Endothelial cell (in vitro differentiated cells): Measurements from ENCODE around the gene INTS13. TPM values are rescaled to one million over a fixed set of nuclear protein-coding genes. Genes with fewer than 3 reads are reported as not detected.

ENCODE experiments used
- DNase-seq: peaks from one replicate; pipeline ENCODE4 v3.0.0; 2021; ENCODE audit warnings: low spot score
- H3K27ac Mint-ChIP-seq: one replicate; pipeline ENCODE4 v1.8.0; 2021; ENCODE audit warnings: mixed read lengths, inconsistent platforms; ENCODE audit not compliant: unreplicated experiment
- H3K27me3 Mint-ChIP-seq: one replicate; pipeline ENCODE4 v1.8.0; 2021; ENCODE audit warnings: mild to moderate bottlenecking, moderate library complexity, mixed read lengths, inconsistent platforms; ENCODE audit not compliant: unreplicated experiment
- H3K36me3 Mint-ChIP-seq: one replicate; pipeline ENCODE4 v1.8.0; 2021; ENCODE audit warnings: mild to moderate bottlenecking, low read depth, mixed read lengths, inconsistent platforms; ENCODE audit not compliant: unreplicated experiment
- H3K4me1 Mint-ChIP-seq: one replicate; pipeline ENCODE4 v1.8.0; 2021; ENCODE audit warnings: mild to moderate bottlenecking, mixed read lengths, inconsistent platforms; ENCODE audit not compliant: unreplicated experiment
- H3K4me3 Mint-ChIP-seq: one replicate; pipeline ENCODE4 v1.8.0; 2021; ENCODE audit warnings: mild to moderate bottlenecking, mixed read lengths, inconsistent platforms; ENCODE audit not compliant: unreplicated experiment
- H3K9me3 Mint-ChIP-seq: one replicate; pipeline ENCODE4 v1.8.0; 2021; ENCODE audit warnings: mixed read lengths, inconsistent platforms; ENCODE audit not compliant: unreplicated experiment
- CTCF ChIP-seq: fragments of 200-600 bp; sonication (generic); IDR thresholded peaks from one replicate; pipeline ENCODE4 v1.5.0; 2021; ENCODE audit warnings: antibody characterized with exemption; ENCODE audit not compliant: unreplicated experiment
- total RNA-seq: library from RNA; stranded (reverse); fragmentation: NEBNext Ultra II Directional; extraction: Animal tissue kit (Norgen Biotek cat#: 25700); gene quantifications from one replicate; pipeline ENCODE4 v1.2.1, GENCODE V29; 2021; ENCODE audit not compliant: unreplicated experiment

The INTS13 gene
- total RNA-seq, 1 donor from 2014 or later, result 20.0 TPM

GRCh38 chr12:26935636-26936378 lies 2.0 kb downstream of the INTS13 start:
- Mint-ChIP-seq H3K4me1 (peaks cover 18% of the 10 kb centered on the region), H3K4me3 (no peak overlapping the region)
- no peak for TF ChIP-seq CTCF

GRCh38 chr12:26929590-26929989 lies 8.2 kb downstream of the INTS13 start:
- H3K4me1 Mint-ChIP-seq, result peaks cover 2% of the 10 kb centered on the region
- no peaks in the 10 kb centered on the region for H3K27me3 Mint-ChIP-seq
- TF ChIP-seq CTCF, result no peak
- no peak for DNase-seq
- no peaks in the 10 kb centered on the region for H3K36me3 Mint-ChIP-seq
- H3K27ac Mint-ChIP-seq, result no peak overlapping the region
- H3K4me3 Mint-ChIP-seq, result no peak overlapping the region
- H3K9me3 Mint-ChIP-seq, result no peaks in the 10 kb centered on the region

More at GRCh38 chr12:26935636-26936378, 2.0 kb downstream of the INTS13 start:
- DNase-seq, result no peak
- Mint-ChIP-seq H3K27ac (no peak overlapping the region), H3K36me3 (peaks cover 9% of the 10 kb centered on the region), H3K27me3 (peaks cover 18% of the 10 kb centered on the region), H3K9me3 (no peaks in the 10 kb centered on the region)

- H3K36me3 Mint-ChIP-seq, result no peaks in the 10 kb centered on the region
- TF ChIP-seq CTCF, result no peak
- H3K27me3 Mint-ChIP-seq, result no peaks in the 10 kb centered on the region
- no peak overlapping the region for H3K4me3 Mint-ChIP-seq
- no peak overlapping the region for H3K27ac Mint-ChIP-seq
- DNase-seq, result no peak
- no peaks in the 10 kb centered on the region for H3K9me3 Mint-ChIP-seq
- peaks cover 2% of the 10 kb centered on the region for H3K4me1 Mint-ChIP-seq
Observed at GRCh38 chr12:26928661-26929060, 9.1 kb downstream of the INTS13 start.

GRCh38 chr12:26921886-26922285 lies 15.9 kb downstream of the INTS13 start:
- no peak for TF ChIP-seq CTCF
- Mint-ChIP-seq H3K4me1 (peaks cover 4% of the 10 kb centered on the region), H3K4me3 (no peak overlapping the region), H3K27ac (no peak overlapping the region), H3K9me3 (no peaks in the 10 kb centered on the region), H3K27me3 (peaks cover 1% of the 10 kb centered on the region), H3K36me3 (peaks cover 7% of the 10 kb centered on the region)
- DNase-seq, result no peak

- Mint-ChIP-seq H3K36me3 (peaks cover 7% of the 10 kb centered on the region), H3K4me3 (no peak overlapping the region)
- no peak for DNase-seq
Observed at GRCh38 chr12:26919216-26919555, 18.6 kb downstream of the INTS13 start.

More at GRCh38 chr12:26919216-26919555, 18.6 kb downstream of the INTS13 start:
- no peak for TF ChIP-seq CTCF
- Mint-ChIP-seq H3K27ac (no peak overlapping the region), H3K9me3 (no peaks in the 10 kb centered on the region), H3K27me3 (peaks cover 1% of the 10 kb centered on the region), H3K4me1 (peaks cover 4% of the 10 kb centered on the region)
